ENCODE results near the gene ADAMTSL3. TPM values are rescaled to one million over a fixed set of nuclear protein-coding genes. Genes with fewer than 3 reads are reported as not detected.

Gene ADAMTSL3
- total and polyA plus RNA-seq, 2 of the 4 experiments (the other 2 are of a cell fraction): under 0.01 to 0.02 TPM

DNA sequence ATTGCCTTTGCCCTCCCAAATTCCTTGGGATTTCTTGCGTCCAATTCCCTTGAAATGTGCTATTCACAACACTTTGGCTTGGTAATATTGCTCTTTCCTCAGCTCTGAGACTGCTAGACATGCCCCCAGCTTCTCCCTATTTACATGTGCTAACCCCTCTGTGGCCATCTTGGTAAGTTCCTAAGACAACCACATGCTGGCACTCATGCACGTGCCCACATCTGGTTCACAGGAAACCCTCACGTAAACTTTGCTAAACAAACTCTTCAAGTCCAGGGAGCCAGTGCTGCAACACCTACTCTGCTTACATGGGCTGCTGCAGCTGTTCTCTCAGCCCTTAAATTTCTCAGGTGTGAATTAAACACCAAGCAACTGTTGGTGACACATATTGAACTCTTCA lies 121.8 kb downstream of the ADAMTSL3 start:
- peaks cover 2% of the 10 kb centered on the region; the same call in 1 of the 2 replicates for H3K9me3 ChIP-seq (ENCODE audit: control insufficient read depth, insufficient read depth, low read length)
- no peak overlapping the region for H2AFZ ChIP-seq (replicated peaks; ENCODE audit: low read length, poor library complexity)
- no peaks in the 10 kb centered on the region for H3K4me1 ChIP-seq (ENCODE audit: control insufficient read depth, insufficient read depth, low read length)
- H2BK15ac ChIP-seq (ENCODE audit: low read depth, low read length): no peak overlapping the region
- no peak overlapping the region for H3K27ac ChIP-seq (ENCODE audit: insufficient read depth, low read length)
- no peak overlapping the region for H3K23ac ChIP-seq (ENCODE audit: low read depth, low read length)
- H3K4ac ChIP-seq (ENCODE audit: low read depth, low read length): no peak overlapping the region
- no peak overlapping the region for H4K5ac ChIP-seq (ENCODE audit: low read depth, low read length)
- no peak for DNase-seq
- no peak overlapping the region for H2AK5ac ChIP-seq (ENCODE audit: low read depth, low read length)
- intact Hi-C loops (cut with micrococcal nuclease) (no loop called here), in situ Hi-C loops (cut with MboI; ENCODE audit: low sequenced_read_pairs) (no loop called here), dilution Hi-C loops (cut with HindIII; ENCODE audit: low sequenced_read_pairs, unreplicated experiment) (no loop called here)
- H3K79me1 ChIP-seq (ENCODE audit: low read depth in 1 of 2, low read length in 2 of 2): no peaks in the 10 kb centered on the region
- no peak overlapping the region for H2BK5ac ChIP-seq (ENCODE audit: low read depth, low read length, poor library complexity, severe bottlenecking)
- 15% methylated on average over 2 of the region's 3 CpGs; no CpG with 5 or more reads in 1 of the 2 experiments for WGBS, 2 experiments (ENCODE audit: extremely low coverage in 2 of 2, insufficient read length in 1 of 2)
- no peak overlapping the region for H4K91ac ChIP-seq (ENCODE audit: insufficient read depth, low read depth, low read length)
- ATAC-seq (ENCODE audit: low read depth): no peak
- H4K8ac ChIP-seq (ENCODE audit: low read depth in 2 of 2, low read length in 2 of 2): no peak overlapping the region
- no peak overlapping the region for H3K14ac ChIP-seq (replicated peaks; ENCODE audit: low read depth, low read length)
- no peak overlapping the region for H3K56ac ChIP-seq (ENCODE audit: extremely low read depth, insufficient read depth, low read length)
- no peaks in the 10 kb centered on the region for H3K9me1 ChIP-seq (ENCODE audit: insufficient read depth, low read length)
- H3K18ac ChIP-seq (ENCODE audit: low read depth, low read length): no peak overlapping the region
- POLR2A ChIA-PET (ENCODE audit: unreplicated experiment): no interaction called here
- no peak for TF ChIP-seq MAFK (IDR thresholded peaks at IDR 0.05; ENCODE audit: low read depth, low read length)
- CTCF ChIA-PET: no interaction called here
- H4K20me1 ChIP-seq (ENCODE audit: insufficient read depth, low read length): no peaks in the 10 kb centered on the region
- H3K36me3 ChIP-seq (ENCODE audit: control insufficient read depth, insufficient read depth, low read length): no peaks in the 10 kb centered on the region
- no peak overlapping the region for H2BK120ac ChIP-seq (ENCODE audit: low read depth, low read length)
- H3K4me3 ChIP-seq (ENCODE audit: insufficient read depth, low read depth, low read length): no peak overlapping the region
- no peak overlapping the region for H3K4me2 ChIP-seq (ENCODE audit: low read depth, low read length)
- no peak overlapping the region for H2BK20ac ChIP-seq (ENCODE audit: low read depth, low read length)
- BruUV-seq (replicated peaks): no TSS peak
- no peak overlapping the region for H2AK9ac ChIP-seq (replicated peaks; ENCODE audit: low read depth, low read length, poor library complexity)
- no peaks in the 10 kb centered on the region for H3K27me3 ChIP-seq (ENCODE audit: control insufficient read depth, insufficient read depth, low read length)
- H3K9ac ChIP-seq (ENCODE audit: low read depth, low read length): no peak overlapping the region
